OCI-LY1 (cell line): ENCODE measurements around the gene RHEB.

Experiments
- EZH2 ChIP-seq: fragments of 200-600 bp; sonication (generic), shearing (Covaris generic); IDR thresholded peaks from 2 replicates; pipeline ENCODE4 v1.8.0; 2017; ENCODE audit warnings: borderline replicate concordance, mixed run types, mild to moderate bottlenecking, antibody characterized with exemption, low read length, moderate library complexity, mixed read lengths
- TF ChIP-seq, protein P1 (sequence below): fragments of 200-600 bp; sonication (generic), shearing (Covaris generic); IDR thresholded peaks from 2 replicates; pipeline ENCODE4 v1.5.1; 2017; ENCODE audit warnings: mild to moderate bottlenecking, antibody characterized with exemption, low read length, moderate library complexity, mixed read lengths

DNA sequence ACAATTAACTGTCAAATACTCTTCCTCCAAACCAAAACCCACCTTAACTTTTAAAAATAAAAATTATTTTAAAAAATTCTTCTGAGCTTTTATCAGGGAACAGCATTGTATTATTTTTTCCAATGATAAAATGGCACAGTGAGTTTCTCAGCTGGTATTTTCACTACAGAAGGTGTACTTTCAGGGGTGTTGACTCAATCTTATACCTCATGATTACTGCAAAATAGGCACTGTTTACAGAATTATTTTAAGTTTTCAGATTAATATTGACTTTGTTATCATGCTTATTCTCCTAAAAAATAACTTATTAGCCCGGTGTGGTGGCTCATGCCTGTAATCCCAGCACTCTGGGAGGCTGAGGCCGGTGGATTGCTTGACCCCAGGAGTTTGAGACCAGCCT is 24.3 kb downstream of the RHEB start:
- TF ChIP-seq EZH2, result no peak
- TF ChIP-seq, protein P1, sequence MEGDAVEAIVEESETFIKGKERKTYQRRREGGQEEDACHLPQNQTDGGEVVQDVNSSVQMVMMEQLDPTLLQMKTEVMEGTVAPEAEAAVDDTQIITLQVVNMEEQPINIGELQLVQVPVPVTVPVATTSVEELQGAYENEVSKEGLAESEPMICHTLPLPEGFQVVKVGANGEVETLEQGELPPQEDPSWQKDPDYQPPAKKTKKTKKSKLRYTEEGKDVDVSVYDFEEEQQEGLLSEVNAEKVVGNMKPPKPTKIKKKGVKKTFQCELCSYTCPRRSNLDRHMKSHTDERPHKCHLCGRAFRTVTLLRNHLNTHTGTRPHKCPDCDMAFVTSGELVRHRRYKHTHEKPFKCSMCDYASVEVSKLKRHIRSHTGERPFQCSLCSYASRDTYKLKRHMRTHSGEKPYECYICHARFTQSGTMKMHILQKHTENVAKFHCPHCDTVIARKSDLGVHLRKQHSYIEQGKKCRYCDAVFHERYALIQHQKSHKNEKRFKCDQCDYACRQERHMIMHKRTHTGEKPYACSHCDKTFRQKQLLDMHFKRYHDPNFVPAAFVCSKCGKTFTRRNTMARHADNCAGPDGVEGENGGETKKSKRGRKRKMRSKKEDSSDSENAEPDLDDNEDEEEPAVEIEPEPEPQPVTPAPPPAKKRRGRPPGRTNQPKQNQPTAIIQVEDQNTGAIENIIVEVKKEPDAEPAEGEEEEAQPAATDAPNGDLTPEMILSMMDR, result no peak
